Osteocyte (in vitro differentiated cells): ENCODE results near the gene SACS. TPM values are rescaled to one million over a fixed set of nuclear protein-coding genes. Genes with fewer than 3 reads are reported as not detected.
A peak's percentile ranks its signal among the peaks of the same experiment; 100 is the strongest.

Experiments used
- DNase-seq: peaks from one replicate; pipeline ENCODE4 v3.0.0; 2021; ENCODE audit warnings: mixed read lengths; ENCODE audit not compliant: unreplicated experiment; ENCODE audit errors: extremely low spot score
- H3K27ac Mint-ChIP-seq: one replicate; pipeline ENCODE4 v1.8.0; 2021; ENCODE audit warnings: mild to moderate bottlenecking, mixed read lengths; ENCODE audit not compliant: unreplicated experiment
- H3K27me3 Mint-ChIP-seq: one replicate; pipeline ENCODE4 v1.8.0; 2021; ENCODE audit warnings: mixed read lengths; ENCODE audit not compliant: unreplicated experiment
- H3K36me3 Mint-ChIP-seq: one replicate; pipeline ENCODE4 v1.8.0; 2021; ENCODE audit warnings: mixed read lengths; ENCODE audit not compliant: unreplicated experiment
- H3K4me1 Mint-ChIP-seq: one replicate; pipeline ENCODE4 v1.8.0; 2021; ENCODE audit warnings: mixed read lengths; ENCODE audit not compliant: unreplicated experiment
- H3K4me3 Mint-ChIP-seq: one replicate; pipeline ENCODE4 v1.8.0; 2021; ENCODE audit warnings: mild to moderate bottlenecking, moderate library complexity, mixed read lengths; ENCODE audit not compliant: unreplicated experiment
- H3K9me3 Mint-ChIP-seq: one replicate; pipeline ENCODE4 v1.8.0; 2021; ENCODE audit warnings: mixed read lengths; ENCODE audit not compliant: unreplicated experiment
- total RNA-seq: library from RNA; stranded (reverse); gene quantifications from 2 replicates; pipeline ENCODE4 v1.2.1, GENCODE V29; 2021
- TF ChIP-seq, protein P1 (sequence below): fragments of 200-600 bp; sonication (generic); IDR thresholded peaks from 2 replicates; pipeline ENCODE4 v1.5.0; 2021; ENCODE audit warnings: antibody characterized with exemption, mild to moderate bottlenecking, moderate library complexity

SACS gene
- total RNA-seq, 1 donor from 2014 or later: 32.1 TPM

DNA sequence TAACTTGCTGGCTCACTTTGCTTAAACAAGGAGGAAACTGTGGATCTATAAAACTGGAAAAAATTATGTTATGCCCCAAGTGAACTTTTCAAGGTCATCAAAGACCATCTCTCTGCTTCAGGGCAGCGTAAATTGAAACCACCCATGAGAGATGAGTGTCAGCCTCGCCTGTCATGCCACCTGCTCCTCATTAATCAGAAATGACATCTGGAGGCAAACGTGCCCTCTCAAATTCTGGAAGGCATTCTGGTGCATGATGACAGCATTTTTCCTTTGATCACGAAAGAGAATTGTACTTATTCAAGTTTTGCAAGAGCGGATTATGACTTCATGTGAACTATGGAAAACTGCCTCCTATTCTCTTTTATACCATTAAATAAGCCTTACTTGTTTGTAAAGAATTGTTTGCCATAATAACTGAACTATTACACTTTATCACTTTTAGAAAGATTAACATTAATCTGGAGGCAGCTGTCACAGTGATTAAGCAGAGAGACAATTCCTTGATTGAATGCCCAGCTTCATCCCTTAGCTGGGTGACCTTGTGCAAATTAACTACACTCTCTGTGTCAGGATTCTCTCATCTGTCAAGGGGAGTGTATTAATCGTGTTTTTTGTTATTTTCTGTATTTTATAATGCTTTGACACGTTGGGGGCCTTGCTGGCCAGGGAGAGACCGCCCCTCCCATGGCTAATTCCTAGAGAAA lies 17.0 kb upstream of the SACS start:
- Mint-ChIP-seq H3K4me3 (no peak overlapping the region), H3K27ac (no peak overlapping the region), H3K4me1 (peaks cover 18% of the 10 kb centered on the region), H3K9me3 (no peaks in the 10 kb centered on the region), H3K27me3 (peaks cover 3% of the 10 kb centered on the region), H3K36me3 (no peaks in the 10 kb centered on the region)
- TF ChIP-seq, protein P1, sequence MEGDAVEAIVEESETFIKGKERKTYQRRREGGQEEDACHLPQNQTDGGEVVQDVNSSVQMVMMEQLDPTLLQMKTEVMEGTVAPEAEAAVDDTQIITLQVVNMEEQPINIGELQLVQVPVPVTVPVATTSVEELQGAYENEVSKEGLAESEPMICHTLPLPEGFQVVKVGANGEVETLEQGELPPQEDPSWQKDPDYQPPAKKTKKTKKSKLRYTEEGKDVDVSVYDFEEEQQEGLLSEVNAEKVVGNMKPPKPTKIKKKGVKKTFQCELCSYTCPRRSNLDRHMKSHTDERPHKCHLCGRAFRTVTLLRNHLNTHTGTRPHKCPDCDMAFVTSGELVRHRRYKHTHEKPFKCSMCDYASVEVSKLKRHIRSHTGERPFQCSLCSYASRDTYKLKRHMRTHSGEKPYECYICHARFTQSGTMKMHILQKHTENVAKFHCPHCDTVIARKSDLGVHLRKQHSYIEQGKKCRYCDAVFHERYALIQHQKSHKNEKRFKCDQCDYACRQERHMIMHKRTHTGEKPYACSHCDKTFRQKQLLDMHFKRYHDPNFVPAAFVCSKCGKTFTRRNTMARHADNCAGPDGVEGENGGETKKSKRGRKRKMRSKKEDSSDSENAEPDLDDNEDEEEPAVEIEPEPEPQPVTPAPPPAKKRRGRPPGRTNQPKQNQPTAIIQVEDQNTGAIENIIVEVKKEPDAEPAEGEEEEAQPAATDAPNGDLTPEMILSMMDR: no peak
- DNase-seq: peak; percentile 6

DNA sequence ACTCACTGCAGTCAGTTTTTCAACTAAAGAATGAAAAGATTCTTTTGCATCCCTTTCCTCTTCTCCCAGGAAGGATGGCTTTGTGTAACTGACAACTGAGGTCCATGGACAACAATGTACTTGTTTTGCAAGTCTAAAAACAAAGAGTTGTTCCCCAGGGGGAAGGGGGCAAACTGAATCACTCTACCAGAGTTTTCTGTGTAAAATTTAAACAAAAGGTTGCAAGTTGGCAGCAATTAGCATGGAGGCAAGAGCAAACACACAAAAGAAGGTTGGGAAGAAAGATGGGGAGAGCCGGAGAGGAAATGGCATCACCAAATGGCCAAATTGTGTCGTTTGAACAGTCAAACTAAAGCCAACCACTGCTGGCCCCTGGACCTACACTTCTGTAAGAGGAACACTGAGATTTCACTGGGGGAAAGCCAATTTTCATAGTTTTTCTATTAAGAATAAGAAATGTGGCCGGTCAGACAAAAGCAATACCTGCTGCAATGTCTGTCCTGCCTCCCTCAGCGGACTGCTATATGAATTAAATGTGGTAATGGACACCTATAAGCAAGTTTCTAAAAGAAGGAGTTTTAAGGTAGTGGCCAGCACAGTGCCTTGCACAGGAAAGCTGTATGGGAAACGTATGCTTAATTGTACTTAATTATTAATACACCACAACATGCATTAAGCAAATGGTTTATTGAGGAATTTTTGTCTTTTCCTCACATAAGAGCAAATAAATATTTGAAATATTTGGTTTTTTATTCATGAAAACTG lies 16.1 kb upstream of the SACS start:
- Mint-ChIP-seq H3K4me1 (peaks cover 19% of the 10 kb centered on the region), H3K9me3 (no peaks in the 10 kb centered on the region), H3K27ac (no peak overlapping the region), H3K27me3 (peaks cover 3% of the 10 kb centered on the region), H3K36me3 (no peaks in the 10 kb centered on the region), H3K4me3 (no peak overlapping the region)
- DNase-seq: peak; percentile 21
- TF ChIP-seq, protein P1: no peak

DNA sequence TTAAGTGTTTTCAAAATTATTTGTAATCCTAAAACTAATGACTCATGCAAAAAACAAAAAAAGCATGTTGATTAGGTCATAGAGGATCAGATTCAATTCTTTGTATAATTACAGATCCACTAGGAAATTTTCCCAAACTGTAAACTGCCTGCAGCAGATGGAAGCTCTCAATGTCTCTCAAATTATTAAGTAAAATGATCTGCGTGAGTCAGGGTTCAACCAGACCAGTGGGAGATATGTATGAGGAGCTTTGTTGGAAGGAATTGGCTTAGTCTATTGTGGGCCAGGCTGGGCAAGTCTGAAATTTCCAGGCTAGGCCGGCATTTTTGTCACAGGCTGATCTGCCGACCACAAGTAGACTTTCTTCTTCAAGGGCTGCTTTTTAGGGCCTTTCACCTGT lies 14.4 kb upstream of the SACS start:
- Mint-ChIP-seq H3K4me3 (no peak overlapping the region), H3K36me3 (no peaks in the 10 kb centered on the region), H3K4me1 (peaks cover 19% of the 10 kb centered on the region), H3K27ac (no peak overlapping the region), H3K27me3 (peaks cover 3% of the 10 kb centered on the region), H3K9me3 (no peaks in the 10 kb centered on the region)
- TF ChIP-seq, protein P1: no peak
- DNase-seq: no peak

DNA sequence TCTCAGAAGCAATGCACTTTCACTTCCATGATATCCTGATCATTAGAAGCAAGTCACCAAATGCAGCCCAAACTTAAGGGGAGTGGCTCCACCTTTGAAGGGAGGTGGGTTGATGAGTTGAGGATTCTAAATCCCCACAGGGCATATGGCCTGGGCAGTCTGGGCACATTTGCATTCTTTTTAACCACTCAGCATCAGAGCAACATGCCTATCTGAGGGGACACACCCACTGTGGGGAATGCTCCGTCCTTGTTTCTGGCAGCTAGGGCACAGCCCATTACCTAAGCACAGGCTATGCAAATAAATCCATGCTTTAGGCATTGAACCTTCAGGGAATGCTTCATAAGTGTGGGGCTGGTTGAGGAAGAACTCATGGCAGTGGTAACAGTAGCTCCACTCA lies 12.3 kb upstream of the SACS start:
- Mint-ChIP-seq H3K27ac (no peak overlapping the region), H3K4me1 (peaks cover 29% of the 10 kb centered on the region), H3K27me3 (peaks cover 3% of the 10 kb centered on the region), H3K4me3 (no peak overlapping the region), H3K9me3 (no peaks in the 10 kb centered on the region), H3K36me3 (no peaks in the 10 kb centered on the region)
- TF ChIP-seq, protein P1: no peak
- no peak for DNase-seq

DNA sequence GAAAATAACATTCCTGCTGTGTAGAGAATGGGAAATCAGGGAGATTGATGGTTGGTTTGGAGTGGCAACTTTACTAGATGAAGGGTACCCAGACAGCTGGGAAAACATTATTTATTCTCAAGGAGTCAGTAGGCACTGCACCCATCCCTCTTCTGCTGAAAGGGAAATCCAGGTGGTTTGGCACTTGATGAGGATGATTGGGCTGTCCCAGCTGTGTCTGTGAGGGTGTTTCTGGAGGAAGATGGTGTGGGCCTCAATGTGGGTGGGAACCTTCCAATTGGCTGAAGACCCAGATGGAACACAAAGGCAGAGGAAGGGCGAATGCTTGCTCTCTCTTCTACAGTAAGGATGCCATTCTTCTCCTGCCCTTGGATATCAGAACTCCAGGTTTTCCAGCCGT lies 10.4 kb upstream of the SACS start:
- no peak for DNase-seq
- H3K4me1 Mint-ChIP-seq: peaks cover 21% of the 10 kb centered on the region
- H3K36me3 Mint-ChIP-seq: no peaks in the 10 kb centered on the region
- no peaks in the 10 kb centered on the region for H3K27me3 Mint-ChIP-seq
- no peak overlapping the region for H3K27ac Mint-ChIP-seq
- TF ChIP-seq, protein P1: no peak
- no peaks in the 10 kb centered on the region for H3K9me3 Mint-ChIP-seq
- H3K4me3 Mint-ChIP-seq: no peak overlapping the region
